Natural killer cell treated with Interleukin-12 subunit alpha and Interleukin-12 subunit beta and Interleukin-15 and Interleukin-18, amount 100 ng/mL, for 72 hours (primary cell): ENCODE results near the gene CPNE4. TPM values are rescaled to one million over a fixed set of nuclear protein-coding genes. Genes with fewer than 3 reads are reported as not detected.

Experiments used
- ATAC-seq, 2 donors: fragments of 150-1000 bp; cut with Tn5 transposase in 1 of 2; sonication (Bioruptor Pico), chemical (Tn5 transposase) in 1 of 2; 2 replicates each; pipeline ENCODE4 v1.10.0; 2021
- DNase-seq: peaks from one replicate; pipeline ENCODE4 v3.0.0; 2022; ENCODE audit warnings: low spot score
- H3K27ac Mint-ChIP-seq, 2 donors: 1 replicate in 1 of 2; 2 replicates in 1 of 2; pipeline ENCODE4 v1.8.0; 2022; ENCODE audit warnings: mixed read lengths in 2 of 2, mild to moderate bottlenecking in 1 of 2, moderate library complexity in 1 of 2
- H3K27me3 Mint-ChIP-seq, 2 donors: 1 replicate in 1 of 2; 2 replicates in 1 of 2; pipeline ENCODE4 v1.8.0; 2022; ENCODE audit warnings: mixed read lengths in 2 of 2
- H3K36me3 Mint-ChIP-seq: one replicate; pipeline ENCODE4 v1.8.0; 2022; ENCODE audit warnings: mixed read lengths
- H3K4me1 Mint-ChIP-seq, 2 donors: 1 replicate in 1 of 2; 2 replicates in 1 of 2; pipeline ENCODE4 v1.8.0; 2022; ENCODE audit warnings: low read depth in 2 of 2, mixed read lengths in 2 of 2, mild to moderate bottlenecking in 1 of 2
- H3K4me3 Mint-ChIP-seq: one replicate; pipeline ENCODE4 v1.8.0; 2022; ENCODE audit warnings: mixed read lengths
- H3K9me3 Mint-ChIP-seq: 2 replicates; pipeline ENCODE4 v1.8.0; 2022; ENCODE audit warnings: mixed read lengths
- total RNA-seq, 2 donors: library from RNA; stranded (reverse); gene quantifications; one replicate each; pipeline ENCODE4 v1.2.3, GENCODE V29; 2022

Gene CPNE4
- total RNA-seq, 2 donors from 2014 or later, result not detected

GRCh38 chr3:132004571-132004970 is 30.2 kb downstream of the CPNE4 start:
- Mint-ChIP-seq H3K4me1 (no peaks in the 10 kb centered on the region), H3K27me3 (peaks cover 3 to 13% of the 10 kb centered on the region in 2 donors), H3K4me3 (no peak overlapping the region), H3K9me3 (no peaks in the 10 kb centered on the region), H3K36me3 (no peaks in the 10 kb centered on the region), H3K27ac (no peak overlapping the region)
- ATAC-seq (no peak), DNase-seq (no peak)

GRCh38 chr3:132003685-132004084 is 31.1 kb downstream of the CPNE4 start:
- no peak for DNase-seq
- Mint-ChIP-seq H3K9me3 (no peaks in the 10 kb centered on the region), H3K36me3 (no peaks in the 10 kb centered on the region), H3K27me3 (peaks cover 5 to 18% of the 10 kb centered on the region in 2 donors), H3K4me3 (no peak overlapping the region), H3K27ac (no peak overlapping the region), H3K4me1 (no peaks in the 10 kb centered on the region)
- ATAC-seq, result no peak

- H3K36me3 Mint-ChIP-seq, result no peaks in the 10 kb centered on the region
- ATAC-seq (no peak), DNase-seq (no peak)
- H3K4me1 Mint-ChIP-seq, result no peaks in the 10 kb centered on the region
- no peak overlapping the region for H3K4me3 Mint-ChIP-seq
- no peaks in the 10 kb centered on the region for H3K9me3 Mint-ChIP-seq
- H3K27me3 Mint-ChIP-seq, result peaks cover 5 to 18% of the 10 kb centered on the region in 2 donors
- H3K27ac Mint-ChIP-seq, result no peak overlapping the region
Observed at GRCh38 chr3:132001999-132002398, 32.8 kb downstream of the CPNE4 start.

- H3K9me3 Mint-ChIP-seq, result peaks cover 1% of the 10 kb centered on the region
- H3K36me3 Mint-ChIP-seq, result no peaks in the 10 kb centered on the region
- no peak overlapping the region for H3K4me3 Mint-ChIP-seq
- H3K27me3 Mint-ChIP-seq, result peaks cover 2 to 18% of the 10 kb centered on the region in 2 donors
- no peak for DNase-seq
- ATAC-seq, result no peak
- H3K4me1 Mint-ChIP-seq, result no peaks in the 10 kb centered on the region
- no peak overlapping the region for H3K27ac Mint-ChIP-seq
Observed at GRCh38 chr3:132001036-132001435, 33.8 kb downstream of the CPNE4 start.

- no peak for DNase-seq
- Mint-ChIP-seq H3K36me3 (no peaks in the 10 kb centered on the region), H3K4me1 (no peaks in the 10 kb centered on the region), H3K27ac (no peak overlapping the region), H3K27me3 (peaks cover 2 to 18% of the 10 kb centered on the region in 2 donors), H3K4me3 (no peak overlapping the region), H3K9me3 (peaks cover 3% of the 10 kb centered on the region)
- no peak for ATAC-seq
Observed at GRCh38 chr3:131998027-131998426, 36.8 kb downstream of the CPNE4 start.

GRCh38 chr3:131995891-131996290 is 38.9 kb downstream of the CPNE4 start:
- Mint-ChIP-seq H3K36me3 (peaks cover 6% of the 10 kb centered on the region), H3K27me3 (peaks cover 7 to 18% of the 10 kb centered on the region in 2 donors), H3K4me3 (no peak overlapping the region), H3K4me1 (no peaks in the 10 kb centered on the region), H3K9me3 (peaks cover 8% of the 10 kb centered on the region), H3K27ac (no peak overlapping the region)
- ATAC-seq (no peak), DNase-seq (no peak)

GRCh38 chr3:131989318-131989717 is 45.5 kb downstream of the CPNE4 start:
- H3K27ac Mint-ChIP-seq, result no peak overlapping the region
- ATAC-seq, result no peak
- peaks cover 7% of the 10 kb centered on the region for H3K36me3 Mint-ChIP-seq
- H3K4me3 Mint-ChIP-seq, result no peak overlapping the region
- H3K4me1 Mint-ChIP-seq, result no peaks in the 10 kb centered on the region
- no peak for DNase-seq
- peaks cover 5 to 8% of the 10 kb centered on the region in 2 donors for H3K27me3 Mint-ChIP-seq
- peaks cover 10% of the 10 kb centered on the region for H3K9me3 Mint-ChIP-seq

GRCh38 chr3:131988209-131988608 is 46.6 kb downstream of the CPNE4 start:
- ATAC-seq (no peak), DNase-seq (no peak)
- peaks cover 7% of the 10 kb centered on the region for H3K36me3 Mint-ChIP-seq
- H3K9me3 Mint-ChIP-seq, result peaks cover 10% of the 10 kb centered on the region
- no peak overlapping the region for H3K27ac Mint-ChIP-seq
- H3K27me3 Mint-ChIP-seq, result peaks cover 5 to 8% of the 10 kb centered on the region in 2 donors
- H3K4me3 Mint-ChIP-seq, result no peak overlapping the region
- no peaks in the 10 kb centered on the region for H3K4me1 Mint-ChIP-seq

GRCh38 chr3:131983689-131984088 is 51.1 kb downstream of the CPNE4 start:
- Mint-ChIP-seq H3K27ac (no peak overlapping the region), H3K4me3 (no peak overlapping the region), H3K4me1 (no peaks in the 10 kb centered on the region), H3K36me3 (peaks cover 4% of the 10 kb centered on the region), H3K9me3 (peaks cover 9% of the 10 kb centered on the region), H3K27me3 (no peaks in the 10 kb centered on the region)
- DNase-seq (no peak), ATAC-seq (no peak)

GRCh38 chr3:131981323-131981722 is 53.5 kb downstream of the CPNE4 start:
- H3K4me3 Mint-ChIP-seq, result no peak overlapping the region
- peaks cover 11% of the 10 kb centered on the region for H3K9me3 Mint-ChIP-seq

GRCh38 chr3:131976448-131976847 is 58.4 kb downstream of the CPNE4 start:
- Mint-ChIP-seq H3K4me1 (no peaks in the 10 kb centered on the region), H3K27me3 (no peaks in the 10 kb centered on the region), H3K9me3 (peaks cover 14% of the 10 kb centered on the region), H3K4me3 (no peak overlapping the region), H3K27ac (no peak overlapping the region), H3K36me3 (peaks cover 4% of the 10 kb centered on the region)
- ATAC-seq, result no peak
- no peak for DNase-seq

More at GRCh38 chr3:131981323-131981722, 53.5 kb downstream of the CPNE4 start:
- no peak for DNase-seq
- no peak for ATAC-seq
- H3K4me1 Mint-ChIP-seq, result no peaks in the 10 kb centered on the region
- H3K36me3 Mint-ChIP-seq, result peaks cover 4% of the 10 kb centered on the region
- H3K27me3 Mint-ChIP-seq, result no peaks in the 10 kb centered on the region
- no peak overlapping the region for H3K27ac Mint-ChIP-seq

GRCh38 chr3:131975047-131975446 is 59.8 kb downstream of the CPNE4 start:
- ATAC-seq, result no peak
- DNase-seq, result no peak
- Mint-ChIP-seq H3K4me3 (no peak overlapping the region), H3K9me3 (peaks cover 10% of the 10 kb centered on the region), H3K4me1 (no peaks in the 10 kb centered on the region), H3K27ac (no peak overlapping the region), H3K27me3 (no peaks in the 10 kb centered on the region), H3K36me3 (no peaks in the 10 kb centered on the region)

GRCh38 chr3:131973731-131974130 is 61.1 kb downstream of the CPNE4 start:
- H3K4me3 Mint-ChIP-seq, result no peak overlapping the region
- no peaks in the 10 kb centered on the region for H3K36me3 Mint-ChIP-seq
- peaks cover 5% of the 10 kb centered on the region for H3K9me3 Mint-ChIP-seq

GRCh38 chr3:131972550-131972949 is 62.3 kb downstream of the CPNE4 start:
- H3K4me1 Mint-ChIP-seq, result no peaks in the 10 kb centered on the region
- peaks cover 3% of the 10 kb centered on the region for H3K9me3 Mint-ChIP-seq
- H3K27me3 Mint-ChIP-seq, result no peaks in the 10 kb centered on the region
- H3K4me3 Mint-ChIP-seq, result no peak overlapping the region
- H3K36me3 Mint-ChIP-seq, result no peaks in the 10 kb centered on the region
- ATAC-seq, result no peak
- no peak for DNase-seq
- no peak overlapping the region for H3K27ac Mint-ChIP-seq

More at GRCh38 chr3:131973731-131974130, 61.1 kb downstream of the CPNE4 start:
- Mint-ChIP-seq H3K27me3 (no peaks in the 10 kb centered on the region), H3K27ac (no peak overlapping the region), H3K4me1 (no peaks in the 10 kb centered on the region)
- no peak for ATAC-seq
- DNase-seq, result no peak

GRCh38 chr3:131972091-131972490 is 62.7 kb downstream of the CPNE4 start:
- no peak overlapping the region for H3K4me3 Mint-ChIP-seq

More at GRCh38 chr3:131972091-131972490, 62.7 kb downstream of the CPNE4 start:
- Mint-ChIP-seq H3K4me1 (no peaks in the 10 kb centered on the region), H3K27ac (no peak overlapping the region), H3K9me3 (peaks cover 3% of the 10 kb centered on the region), H3K27me3 (no peaks in the 10 kb centered on the region), H3K36me3 (no peaks in the 10 kb centered on the region)
- DNase-seq, result no peak
- ATAC-seq, result no peak
